Esophagus squamous epithelium (tissue), 4 donors: ENCODE data around the gene FHIP1A.

Experiments
- POLR2A ChIP-seq, 4 donors: fragments of 450-650 bp; IDR thresholded peaks; one replicate each; pipeline ENCODE4 v1.6.1; 2017; ENCODE audit warnings: antibody characterized with exemption in 4 of 4, mild to moderate bottlenecking in 4 of 4, moderate library complexity in 3 of 4
- TF ChIP-seq, protein P1 (sequence below), 6 experiments: fragments of 450-650 bp in 4 of 6; fragments of 200-600 bp in 2 of 6; sonication (generic) in 2 of 6; IDR thresholded peaks; one replicate each; pipeline ENCODE4 v1.5.1; 2016 to 2019; ENCODE audit warnings: antibody characterized with exemption in 6 of 6, mild to moderate bottlenecking in 4 of 6, moderate library complexity in 4 of 6

DNA sequence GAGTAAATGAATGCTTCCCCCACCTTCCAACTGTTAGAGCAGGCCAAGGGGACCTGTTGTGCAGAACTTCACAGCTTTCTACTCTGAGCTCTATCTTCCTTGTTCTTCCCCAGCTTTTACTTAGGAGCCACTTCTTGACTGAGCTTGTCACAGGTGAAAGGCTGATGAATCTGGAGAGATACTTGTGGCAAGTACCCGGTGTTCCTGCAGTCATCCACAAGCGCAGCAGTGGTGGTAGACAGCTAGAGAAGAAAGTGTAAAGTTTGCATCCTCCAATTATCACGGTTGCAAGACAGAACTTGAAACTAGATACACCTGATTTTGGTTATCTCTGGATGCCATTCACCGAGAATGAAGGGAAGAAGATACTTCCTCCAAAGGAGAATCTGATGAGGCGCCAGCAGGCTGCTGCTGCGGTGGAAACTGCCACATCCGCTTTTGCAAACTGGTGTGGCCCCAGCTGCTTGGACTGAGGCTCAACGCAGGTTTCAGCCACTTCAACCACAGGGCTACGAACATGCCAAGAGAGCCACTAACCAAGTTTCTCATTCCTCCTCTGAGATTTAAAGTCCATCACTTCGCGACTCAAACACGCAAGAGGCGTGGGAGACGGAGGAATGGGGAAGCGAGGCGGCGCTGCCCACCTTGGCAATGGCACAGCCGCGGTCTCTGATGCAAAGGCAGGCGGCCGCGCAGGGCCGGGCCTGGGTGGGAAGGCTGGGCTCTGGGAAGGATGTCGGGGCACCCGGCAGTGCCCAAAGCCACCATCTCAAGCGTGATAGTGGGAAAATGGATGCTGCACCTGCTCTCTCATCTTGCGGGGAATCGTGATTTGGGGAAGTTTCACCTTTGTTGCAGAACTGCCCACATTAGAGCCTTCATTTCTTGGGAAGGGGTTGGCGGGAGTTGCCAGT is 1.3 kb upstream of the FHIP1A start:
- TF ChIP-seq, protein P1, sequence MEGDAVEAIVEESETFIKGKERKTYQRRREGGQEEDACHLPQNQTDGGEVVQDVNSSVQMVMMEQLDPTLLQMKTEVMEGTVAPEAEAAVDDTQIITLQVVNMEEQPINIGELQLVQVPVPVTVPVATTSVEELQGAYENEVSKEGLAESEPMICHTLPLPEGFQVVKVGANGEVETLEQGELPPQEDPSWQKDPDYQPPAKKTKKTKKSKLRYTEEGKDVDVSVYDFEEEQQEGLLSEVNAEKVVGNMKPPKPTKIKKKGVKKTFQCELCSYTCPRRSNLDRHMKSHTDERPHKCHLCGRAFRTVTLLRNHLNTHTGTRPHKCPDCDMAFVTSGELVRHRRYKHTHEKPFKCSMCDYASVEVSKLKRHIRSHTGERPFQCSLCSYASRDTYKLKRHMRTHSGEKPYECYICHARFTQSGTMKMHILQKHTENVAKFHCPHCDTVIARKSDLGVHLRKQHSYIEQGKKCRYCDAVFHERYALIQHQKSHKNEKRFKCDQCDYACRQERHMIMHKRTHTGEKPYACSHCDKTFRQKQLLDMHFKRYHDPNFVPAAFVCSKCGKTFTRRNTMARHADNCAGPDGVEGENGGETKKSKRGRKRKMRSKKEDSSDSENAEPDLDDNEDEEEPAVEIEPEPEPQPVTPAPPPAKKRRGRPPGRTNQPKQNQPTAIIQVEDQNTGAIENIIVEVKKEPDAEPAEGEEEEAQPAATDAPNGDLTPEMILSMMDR (IDR thresholded peaks at IDR 0.05): peak in 4 of 6 experiments; percentile 6 to 55 (median 39)
- TF ChIP-seq POLR2A (IDR thresholded peaks at IDR 0.05): no peak
